Right atrium auricular region (tissue), 2 donors: ENCODE results near the gene RPN2. TPM values are rescaled to one million over a fixed set of nuclear protein-coding genes. Genes with fewer than 3 reads are reported as not detected.

Experiments
- DNase-seq: peaks from one replicate; pipeline ENCODE4 v3.0.0-alpha.2; 2019; ENCODE audit warnings: low spot score
- H3K27ac ChIP-seq, 2 donors: fragments of 200-600 bp; sonication (generic); 1 replicate in 1 of 2; 2 replicates in 1 of 2; pipeline ENCODE4 v1.5.1; 2016 to 2019
- H3K27me3 ChIP-seq, 2 donors: fragments of 200-600 bp; sonication (generic); one replicate each; pipeline versions ENCODE4 v1.5.1 to v1.6.0; 2017 to 2019
- H3K36me3 ChIP-seq: fragments of 200-600 bp; sonication (generic); one replicate; pipeline ENCODE4 v1.5.1; 2016
- H3K4me1 ChIP-seq, 2 donors: fragments of 200-600 bp; sonication (generic); one replicate each; pipeline versions ENCODE4 v1.5.1 to v1.6.0; 2017 to 2019
- H3K4me3 ChIP-seq, 2 donors: fragments of 200-600 bp; sonication (generic); 1 replicate in 1 of 2; 2 replicates in 1 of 2; pipeline ENCODE4 v1.5.1; 2017 to 2019; ENCODE audit warnings: mild to moderate bottlenecking in 1 of 2, moderate library complexity in 1 of 2
- H3K9me3 ChIP-seq, 2 donors: fragments of 200-600 bp; sonication (generic); one replicate each; pipeline ENCODE4 v1.5.1; 2019
- total RNA-seq, 2 donors: library from RNA; depleted of rRNA; stranded (reverse); fragments of >200 nt; gene quantifications; one replicate each; pipeline ENCODE4 v1.1.0, GENCODE V29; 2016
- TF ChIP-seq, protein P1 (sequence below), 2 donors: fragments of 200-600 bp; sonication (generic); IDR thresholded peaks; one replicate each; pipeline ENCODE4 v1.5.1; 2019; ENCODE audit warnings: antibody characterized with exemption in 2 of 2

RPN2 gene
- total RNA-seq, 2 donors from 2014 or later = 126 to 129 TPM

- no peak for DNase-seq
- TF ChIP-seq, protein P1, sequence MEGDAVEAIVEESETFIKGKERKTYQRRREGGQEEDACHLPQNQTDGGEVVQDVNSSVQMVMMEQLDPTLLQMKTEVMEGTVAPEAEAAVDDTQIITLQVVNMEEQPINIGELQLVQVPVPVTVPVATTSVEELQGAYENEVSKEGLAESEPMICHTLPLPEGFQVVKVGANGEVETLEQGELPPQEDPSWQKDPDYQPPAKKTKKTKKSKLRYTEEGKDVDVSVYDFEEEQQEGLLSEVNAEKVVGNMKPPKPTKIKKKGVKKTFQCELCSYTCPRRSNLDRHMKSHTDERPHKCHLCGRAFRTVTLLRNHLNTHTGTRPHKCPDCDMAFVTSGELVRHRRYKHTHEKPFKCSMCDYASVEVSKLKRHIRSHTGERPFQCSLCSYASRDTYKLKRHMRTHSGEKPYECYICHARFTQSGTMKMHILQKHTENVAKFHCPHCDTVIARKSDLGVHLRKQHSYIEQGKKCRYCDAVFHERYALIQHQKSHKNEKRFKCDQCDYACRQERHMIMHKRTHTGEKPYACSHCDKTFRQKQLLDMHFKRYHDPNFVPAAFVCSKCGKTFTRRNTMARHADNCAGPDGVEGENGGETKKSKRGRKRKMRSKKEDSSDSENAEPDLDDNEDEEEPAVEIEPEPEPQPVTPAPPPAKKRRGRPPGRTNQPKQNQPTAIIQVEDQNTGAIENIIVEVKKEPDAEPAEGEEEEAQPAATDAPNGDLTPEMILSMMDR (IDR thresholded peaks at IDR 0.05) = no peak
- peaks cover under 1% of the 10 kb centered on the region for H3K36me3 ChIP-seq
- no peaks in the 10 kb centered on the region for H3K27me3 ChIP-seq
- no peak overlapping the region for H3K27ac ChIP-seq
- no peaks in the 10 kb centered on the region for H3K9me3 ChIP-seq
- H3K4me3 ChIP-seq = no peak overlapping the region
- H3K4me1 ChIP-seq = peaks cover 0 to 12% of the 10 kb centered on the region in 2 donors
Observed at GRCh38 chr20:37247547-37247946, 68.4 kb downstream of the RPN2 start.

DNA sequence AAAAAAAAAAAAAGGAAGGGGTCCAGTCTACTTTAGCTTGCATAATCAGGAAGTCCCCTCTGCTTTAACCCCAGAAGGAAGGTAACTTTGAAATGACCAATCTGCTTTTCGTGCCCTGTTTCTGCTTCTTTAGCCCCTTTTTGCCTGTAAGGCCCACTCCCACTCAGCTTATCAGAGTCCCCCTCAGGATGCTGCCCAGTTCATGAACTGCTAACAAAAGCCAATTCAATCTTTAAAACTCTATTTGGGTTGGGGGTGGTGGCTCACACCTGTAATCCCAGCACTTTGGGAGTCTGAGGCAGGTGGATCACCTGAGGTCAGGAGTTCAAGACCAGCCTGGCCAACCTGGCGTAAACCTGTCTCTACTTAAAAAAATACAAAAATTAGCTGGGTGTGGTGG, 70.2 kb downstream of the RPN2 start:
- no peaks in the 10 kb centered on the region for H3K36me3 ChIP-seq
- DNase-seq = no peak

GRCh38 chr20:37251825-37252477, 72.8 kb downstream of the RPN2 start:
- no peak for DNase-seq
- Histone ChIP-seq H3K9me3 (peaks cover 0 to 8% of the 10 kb centered on the region in 2 donors), H3K27ac (no peak overlapping the region), H3K27me3 (no peaks in the 10 kb centered on the region), H3K4me3 (no peak overlapping the region), H3K36me3 (no peaks in the 10 kb centered on the region), H3K4me1 (no peaks in the 10 kb centered on the region)
- TF ChIP-seq, protein P1 (IDR thresholded peaks at IDR 0.05) = no peak

More for the DNA sequence above, 70.2 kb downstream of the RPN2 start:
- no peak overlapping the region for H3K4me3 ChIP-seq
- no peaks in the 10 kb centered on the region for H3K27me3 ChIP-seq
- TF ChIP-seq, protein P1 (IDR thresholded peaks at IDR 0.05) = no peak
- no peak overlapping the region for H3K27ac ChIP-seq
- H3K4me1 ChIP-seq = peaks cover 0 to 1% of the 10 kb centered on the region in 2 donors
- peaks cover 0 to 4% of the 10 kb centered on the region in 2 donors for H3K9me3 ChIP-seq

DNA sequence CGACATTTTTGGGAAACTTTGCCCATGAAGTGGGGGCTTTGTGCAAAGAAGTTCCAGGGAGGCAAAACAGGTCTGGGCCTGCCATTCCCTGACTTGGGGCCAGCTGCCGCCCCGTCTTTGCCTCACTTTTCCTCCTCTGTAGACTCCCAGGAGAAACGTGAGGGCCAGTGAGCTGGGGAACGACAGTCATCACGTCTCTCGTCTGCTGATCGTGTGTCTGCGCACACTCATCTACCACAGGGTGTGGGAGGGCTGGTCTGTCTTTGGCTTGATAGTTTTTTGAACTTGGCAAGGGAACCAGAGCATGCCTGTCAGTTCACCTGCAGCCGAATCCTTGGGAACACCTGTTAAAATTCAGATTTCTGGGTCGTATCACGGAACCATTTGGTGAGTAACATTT, 74.0 kb downstream of the RPN2 start:
- H3K9me3 ChIP-seq = peaks cover 0 to 8% of the 10 kb centered on the region in 2 donors
- TF ChIP-seq, protein P1 (IDR thresholded peaks at IDR 0.05) = no peak
- no peaks in the 10 kb centered on the region for H3K27me3 ChIP-seq
- no peaks in the 10 kb centered on the region for H3K36me3 ChIP-seq
- no peaks in the 10 kb centered on the region for H3K4me1 ChIP-seq
- H3K4me3 ChIP-seq = no peak overlapping the region
- DNase-seq = no peak
- no peak overlapping the region for H3K27ac ChIP-seq

DNA sequence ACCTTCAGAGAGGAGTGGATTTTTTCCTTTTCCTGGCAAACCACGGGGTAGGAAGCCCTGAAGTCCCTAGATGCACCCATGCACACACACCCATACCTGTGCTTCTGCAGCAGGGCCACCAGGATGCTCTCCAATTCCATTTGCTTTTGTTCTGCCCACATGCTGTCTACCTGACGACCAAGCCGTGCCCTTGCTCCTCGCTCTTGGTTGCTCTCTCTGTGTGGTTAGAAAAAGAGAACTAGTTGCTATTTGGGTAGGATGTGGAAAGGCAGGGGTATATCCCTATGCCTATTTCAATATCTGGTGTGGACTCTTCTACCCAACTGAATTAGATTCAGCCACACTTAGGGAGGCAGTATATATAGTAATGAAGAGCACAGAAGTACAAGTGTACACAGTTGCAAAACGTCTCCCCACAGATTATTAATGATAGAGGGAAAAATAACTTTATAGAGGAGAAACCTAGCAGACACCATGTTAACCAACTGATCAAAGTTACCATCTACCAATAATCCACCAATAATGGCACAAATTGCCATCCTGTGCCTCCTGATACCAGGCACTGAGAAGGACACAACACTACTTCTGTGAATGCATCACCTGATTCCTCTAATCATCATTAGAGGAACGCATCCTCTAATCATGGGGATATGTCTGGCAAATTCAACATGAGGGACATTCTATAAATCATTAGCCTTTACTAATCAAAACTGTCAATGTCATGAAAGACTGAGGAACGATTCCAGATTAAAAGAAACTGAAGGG, 75.2 kb downstream of the RPN2 start:
- Histone ChIP-seq H3K4me1 (no peaks in the 10 kb centered on the region), H3K36me3 (no peaks in the 10 kb centered on the region), H3K27me3 (no peaks in the 10 kb centered on the region), H3K9me3 (peaks cover 0 to 8% of the 10 kb centered on the region in 2 donors), H3K4me3 (no peak overlapping the region), H3K27ac (no peak overlapping the region)
- TF ChIP-seq, protein P1 (IDR thresholded peaks at IDR 0.05) = no peak
- no peak for DNase-seq
